ENCODE data around the gene AURKB. TPM values are rescaled to one million over a fixed set of nuclear protein-coding genes. Genes with fewer than 3 reads are reported as not detected.

AURKB gene
- total and polyA plus RNA-seq, 2 of the 13 experiments (the other 11 are each of a cell fraction or from before 2014, with no cell fraction given) = 29.5 to 75.3 TPM

- TF ChIP-seq RERE (CRISPR knock-in tag; IDR thresholded peaks at IDR 0.05; ENCODE audit: low read depth) = no peak
- no peak for TF ChIP-seq POGZ (CRISPR knock-in tag; IDR thresholded peaks at IDR 0.05)
- TF ChIP-seq, protein P1, sequence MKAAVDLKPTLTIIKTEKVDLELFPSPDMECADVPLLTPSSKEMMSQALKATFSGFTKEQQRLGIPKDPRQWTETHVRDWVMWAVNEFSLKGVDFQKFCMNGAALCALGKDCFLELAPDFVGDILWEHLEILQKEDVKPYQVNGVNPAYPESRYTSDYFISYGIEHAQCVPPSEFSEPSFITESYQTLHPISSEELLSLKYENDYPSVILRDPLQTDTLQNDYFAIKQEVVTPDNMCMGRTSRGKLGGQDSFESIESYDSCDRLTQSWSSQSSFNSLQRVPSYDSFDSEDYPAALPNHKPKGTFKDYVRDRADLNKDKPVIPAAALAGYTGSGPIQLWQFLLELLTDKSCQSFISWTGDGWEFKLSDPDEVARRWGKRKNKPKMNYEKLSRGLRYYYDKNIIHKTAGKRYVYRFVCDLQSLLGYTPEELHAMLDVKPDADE (CRISPR knock-in tag; IDR thresholded peaks at IDR 0.05) = no peak
- TF ChIP-seq JUN (CRISPR knock-in tag; IDR thresholded peaks at IDR 0.05) = no peak
- no peak for TF ChIP-seq ZFYVE20 (CRISPR knock-in tag; IDR thresholded peaks at IDR 0.05; ENCODE audit: borderline replicate concordance, low read depth)
- TF ChIP-seq, protein P2, sequence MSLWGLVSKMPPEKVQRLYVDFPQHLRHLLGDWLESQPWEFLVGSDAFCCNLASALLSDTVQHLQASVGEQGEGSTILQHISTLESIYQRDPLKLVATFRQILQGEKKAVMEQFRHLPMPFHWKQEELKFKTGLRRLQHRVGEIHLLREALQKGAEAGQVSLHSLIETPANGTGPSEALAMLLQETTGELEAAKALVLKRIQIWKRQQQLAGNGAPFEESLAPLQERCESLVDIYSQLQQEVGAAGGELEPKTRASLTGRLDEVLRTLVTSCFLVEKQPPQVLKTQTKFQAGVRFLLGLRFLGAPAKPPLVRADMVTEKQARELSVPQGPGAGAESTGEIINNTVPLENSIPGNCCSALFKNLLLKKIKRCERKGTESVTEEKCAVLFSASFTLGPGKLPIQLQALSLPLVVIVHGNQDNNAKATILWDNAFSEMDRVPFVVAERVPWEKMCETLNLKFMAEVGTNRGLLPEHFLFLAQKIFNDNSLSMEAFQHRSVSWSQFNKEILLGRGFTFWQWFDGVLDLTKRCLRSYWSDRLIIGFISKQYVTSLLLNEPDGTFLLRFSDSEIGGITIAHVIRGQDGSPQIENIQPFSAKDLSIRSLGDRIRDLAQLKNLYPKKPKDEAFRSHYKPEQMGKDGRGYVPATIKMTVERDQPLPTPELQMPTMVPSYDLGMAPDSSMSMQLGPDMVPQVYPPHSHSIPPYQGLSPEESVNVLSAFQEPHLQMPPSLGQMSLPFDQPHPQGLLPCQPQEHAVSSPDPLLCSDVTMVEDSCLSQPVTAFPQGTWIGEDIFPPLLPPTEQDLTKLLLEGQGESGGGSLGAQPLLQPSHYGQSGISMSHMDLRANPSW (CRISPR knock-in tag; IDR thresholded peaks at IDR 0.05; ENCODE audit: borderline replicate concordance) = no peak
- TF ChIP-seq, protein P3, sequence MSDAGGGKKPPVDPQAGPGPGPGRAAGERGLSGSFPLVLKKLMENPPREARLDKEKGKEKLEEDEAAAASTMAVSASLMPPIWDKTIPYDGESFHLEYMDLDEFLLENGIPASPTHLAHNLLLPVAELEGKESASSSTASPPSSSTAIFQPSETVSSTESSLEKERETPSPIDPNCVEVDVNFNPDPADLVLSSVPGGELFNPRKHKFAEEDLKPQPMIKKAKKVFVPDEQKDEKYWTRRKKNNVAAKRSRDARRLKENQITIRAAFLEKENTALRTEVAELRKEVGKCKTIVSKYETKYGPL (CRISPR knock-in tag; IDR thresholded peaks at IDR 0.05) = no peak
- TF ChIP-seq TAF1 (CRISPR knock-in tag; IDR thresholded peaks at IDR 0.05) = 0 out of 2 replicates have a peak, but pooled peaks have one; percentile 24
- TF ChIP-seq ZNF335 (CRISPR knock-in tag; IDR thresholded peaks at IDR 0.05) = 0 out of 2 replicates have a peak, but pooled peaks have one; percentile 27
- TF ChIP-seq MYC (CRISPR knock-in tag; IDR thresholded peaks at IDR 0.05; ENCODE audit: borderline replicate concordance) = peak; percentile 39; the same call in 1 of the 2 replicates
- no peak for TF ChIP-seq GPN1 (CRISPR knock-in tag; IDR thresholded peaks at IDR 0.05; ENCODE audit: borderline replicate concordance)
- no peak; the same call in 1 of the 2 replicates for TF ChIP-seq CEBPG (CRISPR knock-in tag; IDR thresholded peaks at IDR 0.05)
- TF ChIP-seq, protein P4, sequence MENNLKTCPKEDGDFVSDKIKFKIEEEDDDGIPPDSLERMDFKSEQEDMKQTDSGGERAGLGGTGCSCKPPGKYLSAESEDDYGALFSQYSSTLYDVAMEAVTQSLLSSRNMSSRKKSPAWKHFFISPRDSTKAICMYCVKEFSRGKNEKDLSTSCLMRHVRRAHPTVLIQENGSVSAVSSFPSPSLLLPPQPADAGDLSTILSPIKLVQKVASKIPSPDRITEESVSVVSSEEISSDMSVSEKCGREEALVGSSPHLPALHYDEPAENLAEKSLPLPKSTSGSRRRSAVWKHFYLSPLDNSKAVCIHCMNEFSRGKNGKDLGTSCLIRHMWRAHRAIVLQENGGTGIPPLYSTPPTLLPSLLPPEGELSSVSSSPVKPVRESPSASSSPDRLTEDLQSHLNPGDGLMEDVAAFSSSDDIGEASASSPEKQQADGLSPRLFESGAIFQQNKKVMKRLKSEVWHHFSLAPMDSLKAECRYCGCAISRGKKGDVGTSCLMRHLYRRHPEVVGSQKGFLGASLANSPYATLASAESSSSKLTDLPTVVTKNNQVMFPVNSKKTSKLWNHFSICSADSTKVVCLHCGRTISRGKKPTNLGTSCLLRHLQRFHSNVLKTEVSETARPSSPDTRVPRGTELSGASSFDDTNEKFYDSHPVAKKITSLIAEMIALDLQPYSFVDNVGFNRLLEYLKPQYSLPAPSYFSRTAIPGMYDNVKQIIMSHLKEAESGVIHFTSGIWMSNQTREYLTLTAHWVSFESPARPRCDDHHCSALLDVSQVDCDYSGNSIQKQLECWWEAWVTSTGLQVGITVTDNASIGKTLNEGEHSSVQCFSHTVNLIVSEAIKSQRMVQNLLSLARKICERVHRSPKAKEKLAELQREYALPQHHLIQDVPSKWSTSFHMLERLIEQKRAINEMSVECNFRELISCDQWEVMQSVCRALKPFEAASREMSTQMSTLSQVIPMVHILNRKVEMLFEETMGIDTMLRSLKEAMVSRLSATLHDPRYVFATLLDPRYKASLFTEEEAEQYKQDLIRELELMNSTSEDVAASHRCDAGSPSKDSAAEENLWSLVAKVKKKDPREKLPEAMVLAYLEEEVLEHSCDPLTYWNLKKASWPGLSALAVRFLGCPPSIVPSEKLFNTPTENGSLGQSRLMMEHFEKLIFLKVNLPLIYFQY (CRISPR knock-in tag; IDR thresholded peaks at IDR 0.05; ENCODE audit: borderline replicate concordance) = no peak
- TF ChIP-seq RAD21 (CRISPR knock-in tag; IDR thresholded peaks at IDR 0.05) = no peak
Observed at GRCh38 chr17:8163978-8164814, 46.2 kb downstream of the AURKB start (continued).

All from HepG2 (cell line).